ENCODE data around the gene SKOR1. TPM values are rescaled to one million over a fixed set of nuclear protein-coding genes. Genes with fewer than 3 reads are reported as not detected.

SKOR1 gene
- polyA plus RNA-seq, 1 of the 3 experiments (the other 2 are of a cell fraction), result 0.26 TPM

- Histone ChIP-seq H3F3A (replicated peaks; ENCODE audit: insufficient read depth) (no peaks in the 10 kb centered on the region), H3K4me2 (no peak overlapping the region), H3K79me2 (ENCODE audit: insufficient read depth) (no peaks in the 10 kb centered on the region), H3K9me3 (no peaks in the 10 kb centered on the region), H3K36me3 (replicated peaks in 1 of 2; ENCODE audit: control insufficient read depth in 1 of 2, insufficient read depth in 2 of 2, low read length in 1 of 2) (no peaks in the 10 kb centered on the region), H3K4me3 (ENCODE audit: low read depth in 2 of 2, low read length in 1 of 2) (no peak overlapping the region), H2AFZ (ENCODE audit: low read depth) (no peak overlapping the region), H3K27ac (ENCODE audit: low read depth in 2 of 2, low read length in 1 of 2) (no peak overlapping the region), H3K27me3 (ENCODE audit: insufficient read depth) (no peaks in the 10 kb centered on the region), H4K20me1 (ENCODE audit: insufficient read depth) (no peaks in the 10 kb centered on the region), H3K9me2 (no peaks in the 10 kb centered on the region), H3K4me1 (ENCODE audit: control insufficient read depth in 1 of 2, insufficient read depth in 2 of 2, low read depth in 1 of 2, low read length in 1 of 2) (peaks cover 0 to 2% of the 10 kb centered on the region in 2 experiments; a peak in 2 of 4 replicates), H3K9ac (no peak overlapping the region)
- no peak for DNase-seq
- TF ChIP-seq GATA2 (CRISPR knock-in tag; IDR thresholded peaks at IDR 0.05), result no peak
- no peak for TF ChIP-seq POLR2AphosphoS5 (IDR thresholded peaks at IDR 0.05; ENCODE audit: low read depth, low read length)
- no peak for TF ChIP-seq ELF1 (IDR thresholded peaks at IDR 0.05)
- TF ChIP-seq, protein P1, sequence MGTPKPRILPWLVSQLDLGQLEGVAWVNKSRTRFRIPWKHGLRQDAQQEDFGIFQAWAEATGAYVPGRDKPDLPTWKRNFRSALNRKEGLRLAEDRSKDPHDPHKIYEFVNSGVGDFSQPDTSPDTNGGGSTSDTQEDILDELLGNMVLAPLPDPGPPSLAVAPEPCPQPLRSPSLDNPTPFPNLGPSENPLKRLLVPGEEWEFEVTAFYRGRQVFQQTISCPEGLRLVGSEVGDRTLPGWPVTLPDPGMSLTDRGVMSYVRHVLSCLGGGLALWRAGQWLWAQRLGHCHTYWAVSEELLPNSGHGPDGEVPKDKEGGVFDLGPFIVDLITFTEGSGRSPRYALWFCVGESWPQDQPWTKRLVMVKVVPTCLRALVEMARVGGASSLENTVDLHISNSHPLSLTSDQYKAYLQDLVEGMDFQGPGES (IDR thresholded peaks at IDR 0.05; ENCODE audit: low read depth, low read length), result no peak
- no peak for TF ChIP-seq FOXM1 (IDR thresholded peaks at IDR 0.05; ENCODE audit: low read depth)
- TF ChIP-seq SIN3A (IDR thresholded peaks at IDR 0.05; ENCODE audit: borderline replicate concordance, low read depth, low read length), result no peak
- TF ChIP-seq RFX5 (IDR thresholded peaks at IDR 0.05; ENCODE audit: low read length), result no peak
- TF ChIP-seq YY1 (IDR thresholded peaks at IDR 0.05; ENCODE audit: low read depth), result no peak
- TF ChIP-seq FOSL2 (IDR thresholded peaks at IDR 0.05; ENCODE audit: borderline replicate concordance, low read depth), result no peak
- TF ChIP-seq RXRA (IDR thresholded peaks at IDR 0.05; ENCODE audit: borderline replicate concordance, low read depth), result no peak
- no peak for TF ChIP-seq FOXJ3 (CRISPR knock-in tag; IDR thresholded peaks at IDR 0.05)
- no peak for TF ChIP-seq TAF1 (IDR thresholded peaks at IDR 0.05; ENCODE audit: borderline replicate concordance, low read depth, low read length)
- no peak for TF ChIP-seq RAD21 (IDR thresholded peaks at IDR 0.05; ENCODE audit: low read length)
- no peak for TF ChIP-seq NFIC (IDR thresholded peaks at IDR 0.05; ENCODE audit: borderline replicate concordance)
- no peak for TF ChIP-seq EZH2phosphoT487 (IDR thresholded peaks at IDR 0.05; ENCODE audit: borderline replicate concordance, low read depth)
- 100% methylated on average over 2 of the region's 2 CpGs for WGBS (ENCODE audit: low lambda C conversion rate)
- ChIA-PET CTCF (interaction anchor here (0.9 kb wide), 1 partner anchor 36 kb away, joined by 3 read pairs; no protein-coding TSS in a partner anchor), POLR2A (no interaction called here)
Observed at GRCh38 chr15:67878712-67879206, 53.5 kb downstream of the SKOR1 start.

- H3K36me3 ChIP-seq (replicated peaks in 1 of 2; ENCODE audit: control insufficient read depth in 1 of 2, insufficient read depth in 2 of 2, low read length in 1 of 2), result no peaks in the 10 kb centered on the region
- ChIA-PET CTCF (interaction anchor here (0.9 kb wide), 2 partner anchors 16 to 35 kb away, joined by 3 read pairs; no protein-coding TSS in a partner anchor), POLR2A (no interaction called here)
- DNase-seq, result no peak
- no peaks in the 10 kb centered on the region for H3K79me2 ChIP-seq (ENCODE audit: insufficient read depth)
- H3F3A ChIP-seq (replicated peaks; ENCODE audit: insufficient read depth), result no peaks in the 10 kb centered on the region
- H3K9ac ChIP-seq, result no peak overlapping the region
- no peak overlapping the region for H2AFZ ChIP-seq (ENCODE audit: low read depth)
- H3K4me2 ChIP-seq, result no peak overlapping the region
- H4K20me1 ChIP-seq (ENCODE audit: insufficient read depth), result no peaks in the 10 kb centered on the region
- no peaks in the 10 kb centered on the region for H3K9me3 ChIP-seq
- H3K27me3 ChIP-seq (ENCODE audit: insufficient read depth), result no peaks in the 10 kb centered on the region
- H3K4me1 ChIP-seq (ENCODE audit: control insufficient read depth in 1 of 2, insufficient read depth in 2 of 2, low read depth in 1 of 2, low read length in 1 of 2), result peaks cover 0 to 6% of the 10 kb centered on the region in 2 experiments; a peak in 2 of 4 replicates
- H3K27ac ChIP-seq (ENCODE audit: low read depth in 2 of 2, low read length in 1 of 2), result no peak overlapping the region
- no peaks in the 10 kb centered on the region for H3K9me2 ChIP-seq
- WGBS (ENCODE audit: low lambda C conversion rate), result 93% methylated on average over 11 of the region's 11 CpGs
- H3K4me3 ChIP-seq (ENCODE audit: low read depth in 2 of 2, low read length in 1 of 2), result no peak overlapping the region
- TF ChIP-seq ZBTB33 (IDR thresholded peaks at IDR 0.05; ENCODE audit: borderline replicate concordance, low read depth) (no peak), EP300 (IDR thresholded peaks at IDR 0.05; ENCODE audit: borderline replicate concordance in 1 of 2, low read depth in 1 of 2, low read length in 1 of 2) (no peak), RXRA (IDR thresholded peaks at IDR 0.05; ENCODE audit: borderline replicate concordance, low read depth) (no peak), CTCF (IDR thresholded peaks at IDR 0.05) (no peak), NFIC (IDR thresholded peaks at IDR 0.05; ENCODE audit: borderline replicate concordance) (no peak), TAF1 (IDR thresholded peaks at IDR 0.05; ENCODE audit: borderline replicate concordance, low read depth, low read length) (no peak), FOXJ3 (CRISPR knock-in tag; IDR thresholded peaks at IDR 0.05) (no peak)
- TF ChIP-seq, protein P2, sequence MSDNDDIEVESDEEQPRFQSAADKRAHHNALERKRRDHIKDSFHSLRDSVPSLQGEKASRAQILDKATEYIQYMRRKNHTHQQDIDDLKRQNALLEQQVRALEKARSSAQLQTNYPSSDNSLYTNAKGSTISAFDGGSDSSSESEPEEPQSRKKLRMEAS (IDR thresholded peaks at IDR 0.05; ENCODE audit: low read depth), result no peak
Observed at GRCh38 chr15:67879440-67880129, 54.3 kb downstream of the SKOR1 start.
